Sigmoid colon (tissue), 4 donors: ENCODE results near the gene ARHGAP40.

Experiments used
- CTCF ChIP-seq, 4 experiments: fragments of 450-650 bp in 3 of 4; fragments of 200-600 bp in 1 of 4; IDR thresholded peaks; one replicate each; pipeline ENCODE4 v1.5.1; 2016 to 2019; ENCODE audit warnings: antibody characterized with exemption in 4 of 4, mild to moderate bottlenecking in 3 of 4, moderate library complexity in 2 of 4
- EP300 ChIP-seq, 4 donors: sonication (generic); formaldehyde crosslinking; IDR thresholded peaks; one replicate each; pipeline ENCODE4 v1.6.1; 2017; ENCODE audit warnings: antibody characterized with exemption in 4 of 4
- POLR2A ChIP-seq, 2 donors: fragments of 450-650 bp; IDR thresholded peaks; one replicate each; pipeline ENCODE4 v1.6.1; 2016; ENCODE audit warnings: antibody characterized with exemption in 2 of 2, mild to moderate bottlenecking in 2 of 2, moderate library complexity in 2 of 2
- POLR2AphosphoS5 ChIP-seq, 4 donors: sonication (generic); formaldehyde crosslinking; IDR thresholded peaks; one replicate each; pipeline ENCODE4 v1.6.1; 2017; ENCODE audit warnings: antibody characterized with exemption in 4 of 4

DNA sequence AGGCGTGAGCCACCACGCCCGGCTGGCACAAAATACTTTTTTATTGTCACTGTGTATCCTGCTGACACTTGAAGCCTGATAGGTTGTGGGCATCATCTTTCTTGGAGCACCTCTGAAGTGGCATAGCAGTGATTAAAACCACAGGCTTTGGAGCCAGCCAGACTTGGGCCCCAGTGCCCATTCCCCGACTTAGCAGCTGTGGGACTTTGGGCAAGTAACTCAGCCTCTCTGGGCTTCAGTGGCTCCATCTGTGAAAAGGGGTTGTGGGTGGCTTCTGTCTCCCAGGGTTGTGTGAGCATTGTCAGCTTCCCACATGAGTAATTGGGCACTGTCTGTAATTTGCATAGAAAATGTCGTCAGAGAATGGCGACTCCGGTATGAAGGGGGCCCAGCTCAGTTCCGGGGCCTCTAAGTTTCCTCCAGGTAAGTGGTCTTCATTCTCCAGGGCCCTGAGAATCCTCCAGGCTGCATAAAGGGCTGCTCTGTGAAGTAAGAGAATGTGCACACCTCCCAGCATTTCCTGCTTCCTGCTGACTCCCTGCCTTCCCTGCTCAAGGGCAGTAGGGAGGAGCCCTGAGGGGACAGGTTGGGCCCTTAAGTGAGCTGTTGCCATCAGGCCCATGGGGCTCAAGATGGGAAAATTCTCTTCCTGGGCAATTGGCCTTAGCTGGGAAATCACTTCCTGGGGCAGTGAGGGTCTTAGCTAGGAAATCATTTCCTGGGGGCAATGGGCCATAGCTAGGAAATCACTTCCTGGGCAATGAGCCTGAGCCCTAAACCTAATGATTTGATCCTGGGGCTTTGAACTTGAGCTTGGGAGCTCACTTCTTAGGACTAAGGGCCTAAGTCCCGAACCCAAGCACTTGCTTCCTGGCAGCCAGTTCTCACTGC, 27.2 kb downstream of the ARHGAP40 start:
- TF ChIP-seq CTCF (IDR thresholded peaks at IDR 0.05), result no peak
- no peak for TF ChIP-seq POLR2AphosphoS5 (IDR thresholded peaks at IDR 0.05)
- TF ChIP-seq EP300 (IDR thresholded peaks at IDR 0.05), result no peak
- no peak for TF ChIP-seq POLR2A (IDR thresholded peaks at IDR 0.05)
